GM12872 (cell line): Measurements from ENCODE around the gene ENAH.

Experiments used
- TF ChIP-seq, protein P1 (sequence below): IDR thresholded peaks from 3 replicates; pipeline ENCODE4 v1.5.1; 2011; ENCODE audit warnings: low read depth, mild to moderate bottlenecking, low read length, moderate library complexity; ENCODE audit not compliant: insufficient read depth

The ENAH gene

DNA sequence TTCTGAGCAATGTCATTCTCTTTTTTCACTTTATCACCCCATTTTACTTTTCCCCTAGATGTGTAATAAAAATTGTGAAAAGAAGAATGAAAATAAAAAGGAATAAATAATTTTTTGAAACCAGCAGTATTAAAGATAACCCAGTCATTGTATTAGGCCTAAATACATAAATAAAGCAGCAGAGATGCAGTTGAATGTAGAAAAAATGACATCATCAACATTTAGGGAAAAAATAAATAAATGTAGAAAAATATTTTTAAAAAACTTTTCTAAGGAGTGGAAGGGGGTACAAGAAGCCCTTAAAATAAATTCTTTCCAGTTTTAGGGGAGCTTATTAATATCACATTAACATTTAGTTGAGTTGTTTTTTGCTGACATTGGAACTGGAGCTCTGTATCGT, 15.3 kb upstream of the ENAH start:
- TF ChIP-seq, protein P1, sequence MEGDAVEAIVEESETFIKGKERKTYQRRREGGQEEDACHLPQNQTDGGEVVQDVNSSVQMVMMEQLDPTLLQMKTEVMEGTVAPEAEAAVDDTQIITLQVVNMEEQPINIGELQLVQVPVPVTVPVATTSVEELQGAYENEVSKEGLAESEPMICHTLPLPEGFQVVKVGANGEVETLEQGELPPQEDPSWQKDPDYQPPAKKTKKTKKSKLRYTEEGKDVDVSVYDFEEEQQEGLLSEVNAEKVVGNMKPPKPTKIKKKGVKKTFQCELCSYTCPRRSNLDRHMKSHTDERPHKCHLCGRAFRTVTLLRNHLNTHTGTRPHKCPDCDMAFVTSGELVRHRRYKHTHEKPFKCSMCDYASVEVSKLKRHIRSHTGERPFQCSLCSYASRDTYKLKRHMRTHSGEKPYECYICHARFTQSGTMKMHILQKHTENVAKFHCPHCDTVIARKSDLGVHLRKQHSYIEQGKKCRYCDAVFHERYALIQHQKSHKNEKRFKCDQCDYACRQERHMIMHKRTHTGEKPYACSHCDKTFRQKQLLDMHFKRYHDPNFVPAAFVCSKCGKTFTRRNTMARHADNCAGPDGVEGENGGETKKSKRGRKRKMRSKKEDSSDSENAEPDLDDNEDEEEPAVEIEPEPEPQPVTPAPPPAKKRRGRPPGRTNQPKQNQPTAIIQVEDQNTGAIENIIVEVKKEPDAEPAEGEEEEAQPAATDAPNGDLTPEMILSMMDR, result no peak

DNA sequence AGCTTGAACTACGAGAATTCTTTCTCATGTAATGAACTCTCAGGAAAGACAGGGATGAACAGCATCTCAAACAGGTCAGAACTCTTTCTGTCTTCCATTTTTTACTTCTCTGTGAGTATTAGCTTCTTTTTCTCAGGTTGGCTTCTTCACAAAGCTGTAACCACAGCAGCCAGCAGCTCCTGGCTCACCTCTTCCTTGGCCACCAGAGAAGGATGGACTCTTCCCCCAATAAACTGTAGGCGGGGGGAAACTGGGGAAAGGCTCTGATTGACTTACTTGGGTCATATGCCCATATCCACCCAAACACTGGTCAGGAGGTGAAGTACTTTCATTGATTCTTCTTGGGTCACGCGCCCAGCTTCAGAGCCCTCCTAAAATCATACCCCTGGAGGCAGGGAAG, 14.4 kb upstream of the ENAH start:
- TF ChIP-seq, protein P1, result no peak

DNA sequence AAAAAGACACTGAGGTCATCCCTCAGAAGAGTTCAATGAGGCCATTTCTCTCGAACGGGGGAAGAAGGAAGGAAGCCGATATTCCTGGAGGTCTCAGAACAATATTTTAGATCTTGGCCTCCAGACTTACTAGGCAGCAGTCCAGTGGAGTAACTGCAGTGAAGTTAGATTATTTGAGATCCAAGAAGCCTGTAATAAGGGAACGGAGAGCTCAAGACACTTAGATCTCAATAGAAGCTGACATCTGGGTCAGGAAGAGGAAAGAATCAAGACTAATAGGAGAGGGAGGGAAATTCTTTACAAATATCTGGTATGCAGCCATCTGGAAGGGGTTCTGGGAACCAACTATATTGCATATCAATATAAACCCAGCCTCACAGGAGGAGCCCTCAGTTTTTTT, 13.6 kb upstream of the ENAH start:
- TF ChIP-seq, protein P1, result no peak

DNA sequence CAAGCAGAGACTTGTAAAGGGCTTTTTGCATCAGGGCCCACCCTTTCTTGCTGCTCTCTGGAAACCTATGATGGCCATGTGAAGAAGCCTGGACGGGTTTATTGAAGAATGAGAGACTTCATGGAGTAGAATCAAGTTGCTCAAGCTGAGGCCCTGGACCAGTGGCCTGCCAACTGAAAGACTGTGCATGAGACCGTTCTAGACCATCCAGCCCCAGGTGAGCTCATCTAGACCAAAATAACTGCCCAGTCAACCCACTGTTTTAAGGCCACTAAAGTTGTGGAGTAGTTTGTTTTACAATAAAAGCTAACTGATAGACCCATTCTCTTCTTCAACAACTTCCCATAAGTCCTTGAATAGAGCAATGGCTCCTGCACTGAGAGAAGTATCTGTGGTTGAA, 11.8 kb upstream of the ENAH start:
- TF ChIP-seq, protein P1, result no peak

DNA sequence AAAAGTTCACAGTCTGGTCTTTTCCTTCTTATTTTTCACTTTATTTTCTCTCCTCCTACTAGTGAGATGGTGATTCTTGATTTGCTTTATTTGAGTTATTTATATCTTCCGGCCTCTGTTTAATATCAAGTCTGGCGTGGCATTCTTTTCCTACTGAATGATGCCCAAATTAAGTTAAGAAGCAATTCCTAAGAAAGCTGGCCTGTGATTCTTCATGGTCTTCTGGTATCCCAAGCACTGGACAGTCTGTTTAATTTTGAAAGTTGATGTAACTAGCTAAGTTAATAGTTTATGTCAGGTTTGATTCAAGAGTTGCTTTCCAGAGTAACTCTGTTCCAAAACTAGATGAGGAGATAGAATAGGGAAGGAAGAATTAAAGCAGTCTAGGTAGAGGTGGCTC, 9.2 kb upstream of the ENAH start:
- TF ChIP-seq, protein P1, result no peak

DNA sequence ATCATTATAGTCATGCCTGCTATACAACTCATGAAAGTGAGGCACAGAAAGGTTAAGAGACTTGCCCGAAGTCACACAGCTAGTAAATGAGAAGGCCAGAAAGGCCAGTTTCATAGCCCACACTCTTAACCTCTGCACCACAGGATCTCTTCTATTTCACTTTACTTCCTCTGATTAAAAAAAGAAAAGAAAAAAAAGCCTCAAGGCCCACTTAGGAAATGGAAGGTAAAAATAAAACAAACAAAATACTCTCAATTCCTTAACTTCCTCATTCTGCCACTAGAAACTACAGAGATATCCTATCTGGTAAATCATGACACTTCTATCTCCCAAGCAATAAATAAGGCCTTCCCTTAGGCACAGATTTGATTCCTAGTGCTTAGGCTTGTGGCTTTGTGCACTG, 7.6 kb upstream of the ENAH start:
- TF ChIP-seq, protein P1, result no peak

DNA sequence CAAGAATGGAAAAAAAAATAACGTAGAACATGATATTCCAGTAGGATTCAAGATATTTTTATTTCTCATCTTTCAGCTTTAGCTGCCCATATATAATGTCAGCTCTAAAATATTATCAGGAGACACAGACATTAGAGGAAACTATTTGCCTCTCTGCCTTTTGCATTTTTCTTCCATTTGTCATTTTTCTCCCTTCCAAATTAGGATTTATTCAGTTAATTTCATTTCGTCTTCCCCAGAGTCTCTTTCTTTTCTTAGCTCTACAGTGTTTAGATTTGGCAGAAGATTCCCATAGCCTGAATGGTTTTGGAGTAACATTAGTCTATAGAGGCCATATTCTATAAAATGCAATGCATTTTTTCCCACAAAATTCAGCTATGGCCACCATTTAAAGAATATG, 5.1 kb upstream of the ENAH start:
- TF ChIP-seq, protein P1, result no peak
